ENCODE results near the gene LIX1L.
A peak's percentile ranks its signal among the peaks of the same experiment; 100 is the strongest.

Gene LIX1L

GRCh38 chr1:145967288-145967687, 9.5 kb upstream of the LIX1L start:
- CTCF ChIA-PET, result interaction anchor here (0.6 to 9.0 kb wide), 4 partner anchors 9 to 75 kb away, joined by 3 to 113 read pairs (median 4); partner anchors contain the start of gene LIX1L
- TF ChIP-seq CTCF (IDR thresholded peaks at IDR 0.05; ENCODE audit: control extremely low read depth, extremely low read depth, low read depth, missing control alignments), result no peak
- no peak for DNase-seq (ENCODE audit: extremely low spot score)
- POLR2A ChIA-PET, result no interaction called here

- no peak for DNase-seq (ENCODE audit: extremely low spot score)
- ChIA-PET CTCF (interaction anchor here (1.0 to 9.0 kb wide), 16 partner anchors 8 to 244 kb away, joined by 3 to 113 read pairs (median 4); partner anchors contain the start of genes ITGA10, NUDT17 and PIAS3), POLR2A (interaction anchor here (0.5 to 2.1 kb wide), 6 partner anchors 13 to 46 kb away, joined by 3 to 9 read pairs (median 5); partner anchors contain the start of genes PEX11B and RBM8A)
- no peak for TF ChIP-seq CTCF (IDR thresholded peaks at IDR 0.05; ENCODE audit: control extremely low read depth, extremely low read depth, low read depth, missing control alignments)
These were observed 7.4 kb upstream of the LIX1L start for GRCh38 chr1:145965119-145965744.

- no peak for TF ChIP-seq CTCF (IDR thresholded peaks at IDR 0.05; ENCODE audit: control extremely low read depth, extremely low read depth, low read depth, missing control alignments)
- POLR2A ChIA-PET, result interaction anchor here (0.5 to 2.2 kb wide), 10 partner anchors 13 to 87 kb away, joined by 3 to 9 read pairs (median 4); partner anchors contain the start of genes PEX11B and RBM8A
- DNase-seq (ENCODE audit: extremely low spot score), result peak; percentile 91
- CTCF ChIA-PET, result interaction anchor here (1.0 to 9.0 kb wide), 23 partner anchors 8 to 244 kb away, joined by 3 to 113 read pairs (median 4); partner anchors contain the start of genes ITGA10, NUDT17, PIAS3 and RBM8A
These were observed 6.7 kb upstream of the LIX1L start, which contains the start of the genes ANKRD34A and POLR3GL for GRCh38 chr1:145964328-145965118. Gene ANKRD34A, minus strand, starts transcription at chr1:145964575. Its CDS starts 2,816 bp downstream, at chr1:145961759. Gene POLR3GL, plus strand, starts transcription at chr1:145964690. Its CDS starts 10,176 bp downstream, at chr1:145974866.

GRCh38 chr1:145963265-145964019, 5.6 kb upstream of the LIX1L start:
- TF ChIP-seq CTCF (IDR thresholded peaks at IDR 0.05; ENCODE audit: control extremely low read depth, extremely low read depth, low read depth, missing control alignments), result no peak
- POLR2A ChIA-PET, result interaction anchor here (0.6 to 2.2 kb wide), 5 partner anchors 14 to 44 kb away, joined by 3 to 9 read pairs (median 5); partner anchors contain the start of genes PEX11B and RBM8A
- DNase-seq (ENCODE audit: extremely low spot score), result no peak
- CTCF ChIA-PET, result interaction anchor here (0.7 to 9.0 kb wide), 23 partner anchors 8 to 118 kb away, joined by 3 to 113 read pairs (median 4); partner anchors contain the start of genes ITGA10, NUDT17, PIAS3 and RBM8A

GRCh38 chr1:145962157-145963102, 4.6 kb upstream of the LIX1L start:
- DNase-seq (ENCODE audit: extremely low spot score), result peak; percentile 37
- TF ChIP-seq CTCF (IDR thresholded peaks at IDR 0.05; ENCODE audit: control extremely low read depth, extremely low read depth, low read depth, missing control alignments), result no peak
- ChIA-PET POLR2A (interaction anchor here (1.0 to 2.2 kb wide), 3 partner anchors 35 to 103 kb away, joined by 4 to 6 read pairs (median 5); partner anchors contain the start of genes PEX11B and RBM8A), CTCF (interaction anchor here (0.6 to 9.0 kb wide), 8 partner anchors 16 to 59 kb away, joined by 3 to 113 read pairs (median 3); partner anchors contain the start of genes HJV and RBM8A)
